T-helper 9 cell (primary cell): Measurements from ENCODE around the gene ACOT9.
"Not testable (repeated sequence)": the region's sequence is repeated elsewhere in the genome, so short reads cannot be mapped to it uniquely, and the experiment has no call there.

ENCODE experiments used
- DNase-seq: peaks from one replicate; pipeline ENCODE4 v3.0.0-alpha.2; 2020
- total RNA-seq, 2 donors: gene quantifications; one replicate each; lab custom pipeline; 2026; lab: John Stamatoyannopoulos, UW

ACOT9 gene
- 30.9 to 33.6 reads per million in 2 donors for total RNA-seq

DNA sequence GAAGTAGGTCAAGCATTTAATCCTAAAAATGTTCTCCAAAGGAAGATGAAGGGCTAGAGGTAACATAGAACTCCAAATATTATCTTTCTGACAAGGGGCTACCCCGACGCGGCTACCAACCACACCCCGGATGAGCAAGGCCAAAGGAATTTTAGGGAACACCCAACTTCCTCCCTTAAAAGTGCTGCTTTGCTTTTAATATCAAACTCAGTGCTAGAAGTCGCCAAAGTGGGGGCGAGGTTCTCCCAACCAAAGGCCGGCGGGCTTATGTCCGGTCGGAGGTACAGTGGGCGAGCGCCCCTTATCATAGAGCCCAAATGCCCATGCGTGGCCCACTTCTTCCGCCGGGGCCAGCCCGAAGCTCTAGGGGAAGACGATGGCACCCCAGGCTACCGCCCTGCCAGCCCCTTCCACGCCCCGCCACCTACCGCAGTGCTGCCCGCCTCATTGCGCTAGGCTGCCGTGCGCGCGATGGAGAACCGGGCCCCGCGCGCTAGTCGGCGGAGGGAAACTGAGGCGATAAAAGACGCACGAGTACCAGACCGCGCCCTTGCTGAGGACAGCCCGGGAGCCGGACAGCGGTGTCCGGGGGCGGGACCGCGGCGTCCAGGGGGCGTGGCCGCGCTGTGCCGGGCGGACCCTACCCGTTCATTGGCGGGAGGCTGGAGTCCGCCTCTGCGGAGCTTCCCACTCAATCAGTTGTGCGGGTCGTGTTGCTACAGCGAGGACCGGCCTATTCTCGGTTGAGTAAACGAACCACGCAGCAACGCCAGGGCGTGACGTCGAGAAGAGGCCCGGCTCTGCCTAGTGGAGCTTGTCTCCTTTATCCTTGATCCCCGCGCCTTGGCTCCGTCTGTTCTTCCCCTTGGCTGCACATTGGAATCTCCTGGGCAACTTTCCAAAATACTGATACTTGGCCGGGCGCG lies at the start of gene ACOT9:
ACOT9 (minus strand) TSS at position 580 of the 926 bp plus-strand sequence; CDS start at position 448, 132 bp downstream.
- DNase-seq = peak; percentile 56

- no peak for DNase-seq
Measured at GRCh38 chrX:23790155-23790497, 47.0 kb upstream of the ACOT9 start.

DNA sequence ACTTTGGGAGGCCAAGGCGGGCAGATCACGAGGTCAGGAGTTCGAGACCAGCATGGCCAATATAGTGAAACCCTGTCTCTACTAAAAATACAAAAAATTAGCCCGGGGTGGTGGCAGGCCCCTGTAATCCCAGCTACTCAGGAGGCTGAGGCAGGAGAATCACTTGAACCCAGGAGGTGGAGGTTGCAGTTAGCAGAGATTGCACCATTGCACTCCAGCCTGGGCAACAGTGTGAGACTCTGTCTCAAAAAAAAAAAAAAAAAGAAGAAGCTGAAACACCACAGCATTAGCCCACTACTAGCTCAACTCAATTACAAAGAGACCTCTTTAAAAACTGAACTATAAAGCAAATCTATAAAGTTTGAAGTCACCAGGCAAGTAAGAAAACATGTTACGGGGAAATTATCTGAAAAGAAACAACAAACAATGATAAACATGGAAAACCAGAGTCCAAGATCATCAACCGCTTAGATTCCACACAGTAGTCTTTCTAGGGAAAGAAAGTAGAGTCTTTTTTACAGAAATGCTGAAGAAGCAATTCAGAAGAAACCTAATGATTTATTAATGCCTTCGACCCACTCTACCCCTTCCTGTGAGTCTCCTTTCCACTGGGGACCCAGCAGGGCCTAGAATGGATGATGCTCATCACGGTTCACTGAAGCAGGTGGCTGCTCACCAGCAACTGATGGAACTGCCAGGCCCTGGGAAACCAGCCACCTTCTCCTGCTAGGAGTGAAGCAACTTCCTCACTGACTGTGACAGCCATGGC lies 46.5 kb upstream of the ACOT9 start:
- no peak for DNase-seq

- DNase-seq = no peak
Measured at GRCh38 chrX:23788946-23789345, 45.9 kb upstream of the ACOT9 start.

DNA sequence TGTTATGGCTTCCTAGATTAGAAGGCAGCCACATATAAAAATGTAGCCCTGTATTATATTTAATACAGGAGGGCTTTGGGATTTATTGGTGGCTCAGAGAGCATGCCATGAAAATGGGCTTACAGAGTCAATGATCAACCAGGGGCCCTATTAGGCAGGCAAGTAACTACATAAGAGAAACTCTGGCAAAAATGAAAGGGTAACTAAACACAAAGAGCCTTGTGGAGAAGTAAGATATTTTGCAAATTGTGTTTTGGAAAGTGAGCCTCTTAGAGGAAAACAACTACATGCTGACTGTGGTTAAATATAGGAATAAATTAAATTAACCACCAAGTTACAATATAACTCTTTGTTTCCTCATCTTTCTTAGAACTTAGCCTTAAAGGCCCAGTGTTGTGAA lies 45.4 kb upstream of the ACOT9 start:
- no peak for DNase-seq

GRCh38 chrX:23787745-23788118 lies 44.7 kb upstream of the ACOT9 start:
- DNase-seq = no peak

GRCh38 chrX:23786268-23786815 lies 43.3 kb upstream of the ACOT9 start:
- no peak for DNase-seq

- DNase-seq = no peak
Measured at GRCh38 chrX:23785580-23785979, 42.5 kb upstream of the ACOT9 start.

DNA sequence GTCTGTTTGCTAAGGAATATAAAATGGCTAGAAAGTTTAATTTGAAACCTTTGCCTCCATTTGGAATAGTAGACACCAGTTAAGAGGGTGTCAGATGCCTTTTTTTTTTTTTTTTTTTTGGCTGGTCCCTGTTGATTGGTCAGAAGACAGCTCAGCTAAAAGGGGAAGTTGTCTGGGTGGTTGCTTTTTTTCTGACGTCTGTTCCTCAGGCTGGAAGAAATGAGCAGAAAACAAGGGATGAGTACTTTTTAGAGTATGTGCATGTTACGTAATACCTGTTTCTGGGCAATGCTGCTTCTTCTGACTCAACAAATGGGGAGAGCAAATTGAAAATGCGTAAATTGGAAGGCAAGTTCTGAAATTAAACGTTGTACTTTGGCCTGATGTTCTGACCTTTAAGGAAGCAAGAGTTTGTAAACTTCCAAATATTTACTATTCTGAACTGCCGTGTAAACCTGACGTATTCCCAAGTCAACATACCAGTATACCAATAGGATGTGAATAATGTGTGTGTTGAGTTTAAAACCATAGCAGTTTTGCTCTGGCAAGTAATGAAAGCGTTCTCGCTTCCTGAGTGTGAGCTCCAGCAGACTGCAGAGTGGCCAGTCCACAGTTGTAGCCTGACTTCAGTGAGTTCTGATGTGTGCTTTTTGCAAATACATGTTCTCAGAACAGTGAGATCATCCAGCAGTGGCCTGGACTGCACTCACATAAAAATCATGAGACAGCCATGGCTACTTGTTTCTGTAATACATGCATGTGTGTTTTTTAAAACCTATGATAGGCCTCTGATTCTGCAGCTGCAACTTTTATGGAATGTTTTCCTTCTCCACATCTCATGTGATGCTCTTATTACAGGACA lies 41.6 kb upstream of the ACOT9 start:
- no peak for DNase-seq

- no peak for DNase-seq
Measured at GRCh38 chrX:23783589-23784469, 40.8 kb upstream of the ACOT9 start.

DNA sequence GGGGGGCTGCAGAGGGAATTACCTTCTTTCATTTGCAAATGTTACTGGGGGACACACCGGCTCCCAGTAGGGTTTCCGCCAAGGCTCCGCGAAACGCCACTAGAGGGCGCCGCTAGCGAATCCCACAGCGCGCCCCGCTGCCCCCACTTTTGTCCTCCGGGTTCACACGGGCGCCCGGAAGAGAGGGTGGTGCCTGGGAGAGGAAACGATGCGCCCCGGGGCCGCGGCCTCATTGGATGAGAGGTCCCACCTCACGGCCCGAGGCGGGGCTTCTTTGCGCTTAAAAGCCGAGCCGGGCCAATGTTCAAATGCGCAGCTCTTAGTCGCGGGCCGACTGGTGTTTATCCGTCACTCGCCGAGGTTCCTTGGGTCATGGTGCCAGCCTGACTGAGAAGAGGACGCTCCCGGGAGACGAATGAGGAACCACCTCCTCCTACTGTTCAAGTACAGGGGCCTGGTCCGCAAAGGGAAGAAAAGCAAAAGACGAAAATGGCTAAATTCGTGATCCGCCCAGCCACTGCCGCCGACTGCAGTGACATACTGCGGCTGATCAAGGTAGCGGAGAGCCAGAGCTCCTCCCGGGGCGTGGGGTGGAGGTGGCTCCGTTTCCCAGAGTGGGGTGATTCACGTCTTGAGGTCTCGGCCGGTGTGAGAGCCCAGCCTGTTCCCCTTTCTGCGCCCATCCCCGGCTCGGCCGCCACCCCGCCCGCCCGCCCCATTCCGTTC lies 40.0 kb upstream of the ACOT9 start, which contains the start of gene SAT1:
SAT1 (plus strand) TSS at position 311 of the 726 bp plus-strand sequence; CDS start at position 490, 179 bp downstream.
- peak; percentile 88 for DNase-seq

GRCh38 chrX:23782455-23782854 lies 39.4 kb upstream of the ACOT9 start:
- DNase-seq = no peak

GRCh38 chrX:23779025-23779424 lies 35.9 kb upstream of the ACOT9 start:
- no peak for DNase-seq

- DNase-seq = no peak
Measured at GRCh38 chrX:23776363-23776762, 33.3 kb upstream of the ACOT9 start.

GRCh38 chrX:23773601-23774175 lies 30.6 kb upstream of the ACOT9 start:
- DNase-seq = no peak

DNA sequence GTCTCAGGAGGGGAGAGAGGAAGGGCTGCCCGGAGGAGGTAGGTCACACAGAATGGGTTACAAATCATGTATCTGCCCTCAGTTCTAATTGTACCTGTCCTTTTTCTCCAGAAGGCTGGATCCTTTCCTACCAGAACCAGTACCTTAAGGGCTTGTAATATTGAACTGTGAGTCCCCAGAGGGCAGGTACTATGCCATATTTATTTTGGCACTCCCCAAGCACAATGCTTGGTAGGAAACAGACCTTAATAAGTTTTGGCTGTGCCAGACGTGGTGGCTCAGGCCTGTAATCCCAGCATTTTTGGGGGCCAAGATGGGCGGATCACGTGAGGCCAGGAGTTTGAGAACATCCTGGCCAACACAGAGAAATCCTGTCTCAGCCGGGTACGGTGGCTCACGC lies 28.0 kb upstream of the ACOT9 start:
- DNase-seq = not testable (repeated sequence)

DNA sequence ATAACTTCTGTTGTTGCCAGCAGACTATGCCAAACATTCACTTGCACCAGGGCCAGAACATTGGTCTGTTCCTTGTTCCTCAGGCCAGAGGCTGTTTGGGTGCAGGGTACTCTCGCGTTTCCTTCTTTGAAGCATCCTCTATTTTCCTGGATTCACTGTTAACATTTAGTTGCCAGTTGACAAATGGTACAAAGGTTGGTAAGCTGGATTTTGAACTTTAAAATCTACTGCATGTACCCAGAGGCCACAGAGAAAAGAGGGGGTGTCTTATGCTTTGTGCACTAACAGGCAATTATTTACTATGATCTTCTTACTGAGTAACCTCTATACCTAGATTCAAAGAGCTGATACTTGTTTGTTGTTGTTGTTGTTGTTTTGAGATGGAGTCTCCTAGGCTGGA lies 27.1 kb upstream of the ACOT9 start:
- DNase-seq = no peak

GRCh38 chrX:23766650-23767551 lies 23.8 kb upstream of the ACOT9 start:
- no peak for DNase-seq

- no peak for DNase-seq
Measured at GRCh38 chrX:23765868-23766267, 22.8 kb upstream of the ACOT9 start.
